Stimulated activated CD8-positive, alpha-beta memory T cell treated with anti-CD3 and anti-CD28 coated beads, Interleukin-2, amount 100 ng/mL, for 48 hours (primary cell): ENCODE results near the gene EVA1C.
"Not testable (repeated sequence)": the region's sequence is repeated elsewhere in the genome, so short reads cannot be mapped to it uniquely, and the experiment has no call there.

Source experiments
- DNase-seq, 2 donors: peaks; one replicate each; pipeline ENCODE4 v3.0.0-alpha.2; 2020; ENCODE audit warnings: low read depth in 2 of 2

Gene EVA1C

DNA sequence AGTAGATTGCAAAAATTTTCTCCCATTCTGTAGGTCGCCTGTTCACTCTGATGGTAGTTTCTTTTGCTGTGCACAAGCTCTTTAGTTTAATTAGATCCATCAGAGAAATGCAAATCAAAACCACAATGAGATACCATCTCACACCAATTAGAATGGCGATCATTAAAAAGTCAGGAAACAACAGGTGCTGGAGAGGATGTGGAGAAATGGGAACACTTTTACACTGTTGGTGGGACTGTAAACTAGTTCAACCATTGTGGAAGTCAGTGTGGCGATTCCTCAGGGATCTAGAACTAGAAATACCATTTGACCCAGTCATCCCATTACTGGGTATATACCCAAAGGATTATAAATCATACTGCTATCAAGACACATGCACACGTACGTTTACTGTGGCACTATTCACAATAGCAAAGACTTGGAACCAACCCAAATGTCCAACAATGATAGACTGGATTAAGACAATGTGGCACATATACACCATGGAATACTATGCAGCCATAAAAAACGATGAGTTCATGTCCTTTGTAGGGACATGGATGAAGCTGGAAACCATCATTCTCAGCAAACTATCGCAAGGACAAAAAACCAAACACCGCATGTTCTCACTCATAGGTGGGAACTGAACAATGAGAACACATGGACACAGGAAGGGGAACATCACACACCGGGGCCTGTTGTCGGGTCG, 21.8 kb upstream of the EVA1C start:
- DNase-seq = not testable (repeated sequence)

DNA sequence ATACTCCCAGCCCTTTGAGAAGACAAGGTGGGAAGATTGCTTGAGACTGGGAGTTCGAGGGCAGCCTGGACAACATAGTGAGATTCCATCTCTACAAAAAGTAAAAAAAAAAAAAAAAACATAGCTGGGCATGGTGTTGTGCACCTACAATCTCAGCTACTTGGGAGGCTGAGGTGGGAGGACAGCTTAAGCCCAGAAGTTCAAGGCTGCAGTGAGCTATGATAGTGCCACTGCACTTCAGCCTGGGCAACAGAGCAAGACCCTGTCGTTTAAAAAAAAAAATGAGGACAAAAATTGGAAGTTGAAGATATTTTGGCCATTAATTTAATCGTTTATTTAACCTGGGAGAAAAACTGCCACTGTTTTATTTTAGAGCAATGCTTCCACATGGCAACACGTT, 20.8 kb upstream of the EVA1C start:
- DNase-seq = no peak

DNA sequence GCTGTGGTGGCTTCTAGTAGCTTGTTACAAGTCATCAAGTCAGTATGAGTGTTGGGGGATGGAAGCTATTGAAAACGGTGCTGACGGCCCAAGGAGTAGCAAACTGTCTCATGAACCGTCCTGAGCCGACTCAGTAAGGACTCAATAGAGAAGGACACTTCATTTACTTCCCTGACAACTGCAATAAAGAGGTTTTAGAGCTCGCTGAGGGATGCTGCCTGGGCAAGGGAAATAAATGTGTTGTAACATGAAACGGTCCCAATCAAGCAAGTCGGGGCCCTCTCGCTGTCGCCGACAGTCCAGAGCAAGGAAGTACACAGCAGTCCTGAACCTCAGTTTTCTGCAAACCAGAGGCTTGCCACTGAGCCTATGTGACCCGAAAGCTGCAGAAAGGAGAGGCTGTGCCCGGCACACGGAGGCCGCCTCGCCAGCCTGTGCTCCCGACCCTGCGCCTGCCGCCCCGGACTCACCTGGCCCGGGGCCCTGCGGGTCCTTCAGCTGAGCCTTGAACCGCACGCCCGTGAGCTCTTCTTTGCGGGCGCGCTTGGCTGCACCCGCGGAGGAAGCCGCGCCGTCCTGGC, 20.1 kb upstream of the EVA1C start:
- no peak for DNase-seq

DNA sequence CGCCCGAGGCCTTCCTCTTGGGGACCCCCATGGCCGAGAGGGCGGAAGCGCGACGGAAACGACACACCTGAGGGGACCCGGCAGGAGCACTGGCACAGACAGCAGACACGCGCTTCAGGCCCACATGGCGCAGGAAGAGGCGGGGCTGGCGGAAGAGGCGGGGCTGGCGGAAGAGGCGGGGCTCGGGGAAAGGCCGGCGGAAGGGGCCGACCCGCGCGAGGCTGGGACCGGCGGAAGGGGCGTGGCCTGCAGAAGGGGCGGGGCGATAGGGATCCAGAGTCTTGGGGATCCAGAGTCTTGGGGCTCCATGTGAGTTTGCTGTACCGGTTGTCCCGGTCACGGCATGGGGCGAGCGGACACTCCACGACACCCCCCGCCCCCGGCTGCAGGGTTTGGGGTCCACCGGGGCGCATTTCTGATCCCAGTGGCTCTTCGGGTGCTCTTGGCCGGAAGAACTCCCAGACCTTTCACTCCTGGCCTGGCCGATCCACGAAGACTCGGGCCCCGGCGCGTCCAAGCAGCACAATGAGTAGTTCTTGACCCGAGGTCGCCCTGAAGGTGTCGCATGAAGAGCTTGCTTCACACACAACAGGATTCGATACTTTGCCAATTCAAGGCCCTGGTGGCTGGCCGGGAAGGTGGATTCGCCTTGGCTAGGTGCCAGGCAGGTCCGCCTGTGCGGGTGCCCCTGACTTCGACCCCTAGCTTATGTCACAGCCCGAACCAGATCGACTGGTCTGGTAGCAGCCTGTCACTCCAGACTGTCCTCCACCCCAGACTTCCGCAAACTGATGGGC, 19.4 kb upstream of the EVA1C start, which contains the start of gene URB1:
Gene URB1, minus strand, starts transcription at position 133 of the 797 bp plus-strand sequence. Its CDS starts 102 bp downstream, at position 31.
- peak; percentile 94 for DNase-seq

DNA sequence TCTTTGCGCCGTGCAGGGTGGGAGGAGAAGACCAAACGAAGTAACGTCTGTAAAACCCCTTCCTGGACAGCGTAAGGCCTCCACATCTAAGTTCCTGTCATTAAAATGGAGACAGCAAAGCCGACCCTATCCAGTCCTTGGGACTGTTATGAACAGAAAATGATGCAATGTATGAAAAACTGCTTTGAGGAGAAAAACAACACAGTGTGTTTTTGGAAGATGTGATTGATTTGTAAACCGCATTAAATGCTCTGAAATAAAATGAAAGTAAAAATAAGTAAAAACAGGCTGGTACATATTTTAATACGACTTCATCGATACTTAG, 18.9 kb upstream of the EVA1C start:
- no peak for DNase-seq

DNA sequence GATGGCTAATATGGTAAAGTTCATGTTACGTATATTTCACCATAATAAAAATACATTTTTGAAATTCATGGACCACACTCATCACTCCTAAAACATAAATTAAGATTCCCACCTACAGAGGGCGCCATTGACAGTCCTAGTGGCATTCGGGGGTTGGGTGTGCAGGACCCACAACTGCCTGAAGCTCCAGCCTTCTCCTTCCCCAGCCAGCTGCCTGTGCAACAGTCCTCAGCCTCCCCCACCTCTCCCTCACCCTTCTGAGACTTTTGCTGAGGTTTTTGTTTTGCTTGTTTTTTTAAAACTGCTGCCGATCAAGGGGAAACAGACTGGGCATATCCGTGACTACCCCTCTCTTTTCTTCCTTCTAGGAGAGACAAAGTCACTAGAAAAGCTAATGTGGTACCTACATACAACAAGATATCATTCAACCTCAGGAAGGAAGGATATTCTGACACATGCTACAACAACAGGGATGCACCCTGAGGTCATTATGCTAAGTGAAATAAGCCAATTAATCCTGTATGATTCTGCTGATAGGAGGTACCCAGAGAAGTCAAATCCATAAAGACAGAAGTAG, 9.2 kb upstream of the EVA1C start:
- DNase-seq = peak in 1 of 2 donors; percentile 22

DNA sequence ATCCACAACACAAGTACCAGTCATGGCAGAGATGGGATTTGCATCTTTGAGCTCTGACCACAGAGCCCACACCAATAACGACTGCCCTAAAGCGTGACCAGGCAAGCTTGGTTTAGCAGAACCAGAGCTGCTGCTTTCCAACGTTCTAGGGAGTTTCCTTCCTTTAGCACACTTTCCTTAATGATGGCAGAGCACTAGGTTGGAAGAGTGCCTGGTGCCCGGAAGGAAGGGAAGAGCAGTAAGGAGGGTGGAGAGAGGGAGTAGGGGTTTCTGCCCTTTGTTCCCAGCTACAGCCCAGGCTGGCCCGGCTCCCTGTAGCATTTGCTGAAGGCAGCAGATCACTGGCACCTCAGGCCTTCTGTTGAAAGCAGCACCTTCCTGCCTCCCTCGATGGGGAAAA, 6.1 kb upstream of the EVA1C start:
- no peak for DNase-seq

DNA sequence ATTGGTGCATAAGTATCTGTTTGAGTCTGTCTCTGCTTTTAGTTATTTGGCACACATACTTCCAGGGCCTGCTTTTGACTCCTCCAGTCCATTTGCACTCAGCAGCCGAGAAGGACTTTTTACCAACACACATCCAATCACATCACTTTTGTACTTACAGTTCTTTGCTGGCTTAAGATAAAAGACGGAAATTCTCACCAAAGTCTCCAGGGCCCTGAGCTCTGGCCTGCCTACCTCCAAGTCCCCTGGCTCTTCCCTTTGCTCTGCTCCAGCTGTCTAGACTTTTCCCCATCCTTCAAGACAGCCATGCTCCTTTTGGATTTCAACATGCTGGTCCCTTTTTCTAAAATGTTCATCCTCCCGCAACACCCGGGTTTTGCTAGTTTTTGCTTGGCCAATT, 2.2 kb upstream of the EVA1C start:
- no peak for DNase-seq

DNA sequence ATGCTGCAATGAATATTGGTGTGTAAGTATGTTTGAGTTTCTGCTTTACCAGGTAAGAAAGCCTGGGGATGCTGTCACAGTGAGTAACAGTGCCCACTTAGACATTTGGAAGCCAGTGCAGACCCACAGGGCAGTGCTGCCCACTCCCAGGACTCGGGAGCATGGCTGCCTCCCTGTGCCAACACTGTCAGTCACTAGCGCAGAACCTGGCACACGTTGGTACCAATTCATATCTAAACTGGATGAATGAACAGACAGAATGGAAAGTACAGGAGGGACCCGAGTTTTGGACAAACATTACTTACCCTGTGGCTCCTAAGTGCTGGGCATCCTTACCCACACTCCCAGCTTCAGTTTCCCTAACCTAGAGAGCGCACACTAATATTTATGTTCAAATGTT, 1.6 kb upstream of the EVA1C start:
- DNase-seq = no peak

DNA sequence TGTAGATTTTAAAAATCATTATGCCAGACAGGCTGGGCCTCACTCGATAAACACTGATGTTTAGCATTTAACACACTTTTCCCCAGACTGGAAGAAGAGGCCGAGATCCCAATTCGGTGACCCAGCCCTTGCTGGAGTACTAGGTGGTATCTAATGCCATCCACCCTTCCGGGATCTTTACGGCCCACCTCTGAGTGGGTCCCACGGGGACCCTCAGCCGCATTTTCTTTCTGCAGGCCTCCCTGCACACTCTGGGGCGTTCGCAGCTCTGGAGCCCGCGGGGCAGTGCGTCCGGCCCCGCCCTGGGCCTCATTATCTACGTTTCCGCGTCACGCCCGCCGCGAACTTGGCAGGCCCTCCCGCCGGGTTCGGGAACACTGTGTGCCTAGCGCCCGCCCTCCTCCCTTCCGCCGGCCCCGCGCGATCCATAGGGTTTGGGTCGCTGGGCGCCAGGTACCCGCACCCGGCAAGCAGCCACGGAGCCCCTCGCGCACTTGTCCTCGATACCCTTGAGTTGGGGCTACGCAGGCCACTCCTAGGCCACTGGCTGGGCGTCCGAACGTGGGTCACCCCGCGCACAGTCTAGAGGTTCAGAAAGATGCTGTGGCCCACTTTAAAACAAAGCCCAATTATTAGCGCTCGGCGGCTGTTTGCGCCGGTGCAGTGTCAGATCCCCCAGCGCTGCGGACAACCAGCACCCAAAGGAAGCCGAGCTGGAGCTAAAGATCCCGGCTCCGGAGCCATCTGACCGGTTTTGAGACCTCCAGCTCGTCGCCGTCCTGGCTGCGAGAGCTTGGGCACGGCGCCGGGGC, 950 bp upstream of the EVA1C start:
- peak; percentile 58 to 60 for DNase-seq

DNA sequence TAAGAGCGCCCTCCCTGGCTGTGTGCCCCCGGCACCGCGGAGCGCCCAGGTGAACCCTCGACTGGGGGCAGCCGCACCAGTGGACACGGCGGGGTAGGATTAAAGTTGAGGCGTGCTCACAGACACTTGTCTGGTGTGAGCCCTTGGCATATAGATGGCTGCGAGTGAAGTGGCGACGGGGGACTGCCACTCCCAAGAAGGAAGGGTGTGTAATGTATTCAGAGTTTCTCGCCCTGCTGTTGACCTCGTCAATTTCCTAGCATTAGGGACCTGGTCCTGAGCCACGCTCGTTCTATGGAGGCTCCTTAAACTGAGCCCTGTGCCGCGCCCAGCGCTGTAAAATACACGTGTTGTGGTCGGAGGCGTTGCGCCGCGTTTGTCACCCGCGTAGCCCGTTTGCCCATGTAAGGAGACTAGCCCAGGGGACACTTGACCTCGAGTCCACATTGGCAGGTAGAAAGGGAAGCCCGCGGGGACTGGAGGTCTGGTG, 554 bp downstream of the EVA1C start:
- no peak for DNase-seq

DNA sequence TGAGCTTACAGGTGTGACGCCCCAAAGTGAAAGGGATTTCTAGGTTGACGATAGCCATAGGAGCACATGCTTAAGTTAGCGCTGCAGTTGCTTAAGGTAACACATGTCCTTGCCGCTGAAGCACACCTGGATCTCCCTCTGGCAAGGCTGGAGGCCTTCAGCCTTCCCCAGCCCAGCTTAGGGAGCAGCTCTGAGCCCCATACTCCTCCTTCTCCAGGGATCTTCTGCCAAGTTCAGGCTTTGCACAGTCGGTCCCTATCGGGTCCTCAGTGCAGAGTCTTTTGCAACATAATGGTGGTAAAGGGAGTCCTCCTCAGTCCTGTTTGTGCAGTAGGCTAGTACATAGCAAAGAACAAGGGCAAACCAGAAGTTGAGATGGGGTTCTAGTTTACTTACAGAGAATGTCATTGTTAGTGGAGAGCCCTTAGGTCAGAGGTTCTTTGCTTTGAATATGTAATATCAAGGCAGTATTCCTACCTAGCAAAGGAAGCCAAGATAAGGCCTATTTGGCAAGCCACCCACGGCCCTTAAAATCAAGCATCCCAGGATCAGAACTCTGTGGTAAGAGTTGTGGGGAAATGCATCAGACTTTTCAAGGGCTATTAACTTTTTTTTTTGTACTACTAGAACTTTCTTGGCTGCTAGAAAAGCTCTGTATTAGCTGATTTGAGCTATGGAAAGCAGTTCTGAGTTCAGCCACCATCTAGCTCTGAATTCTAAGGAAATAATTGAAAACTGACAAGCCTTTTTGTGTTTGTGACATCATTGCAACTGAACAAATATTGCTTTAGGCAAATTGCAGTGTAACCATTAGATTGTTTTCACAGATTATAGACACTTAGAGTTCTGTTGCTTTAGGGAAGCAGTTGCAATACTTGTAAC, 1.4 kb downstream of the EVA1C start:
- DNase-seq = no peak

DNA sequence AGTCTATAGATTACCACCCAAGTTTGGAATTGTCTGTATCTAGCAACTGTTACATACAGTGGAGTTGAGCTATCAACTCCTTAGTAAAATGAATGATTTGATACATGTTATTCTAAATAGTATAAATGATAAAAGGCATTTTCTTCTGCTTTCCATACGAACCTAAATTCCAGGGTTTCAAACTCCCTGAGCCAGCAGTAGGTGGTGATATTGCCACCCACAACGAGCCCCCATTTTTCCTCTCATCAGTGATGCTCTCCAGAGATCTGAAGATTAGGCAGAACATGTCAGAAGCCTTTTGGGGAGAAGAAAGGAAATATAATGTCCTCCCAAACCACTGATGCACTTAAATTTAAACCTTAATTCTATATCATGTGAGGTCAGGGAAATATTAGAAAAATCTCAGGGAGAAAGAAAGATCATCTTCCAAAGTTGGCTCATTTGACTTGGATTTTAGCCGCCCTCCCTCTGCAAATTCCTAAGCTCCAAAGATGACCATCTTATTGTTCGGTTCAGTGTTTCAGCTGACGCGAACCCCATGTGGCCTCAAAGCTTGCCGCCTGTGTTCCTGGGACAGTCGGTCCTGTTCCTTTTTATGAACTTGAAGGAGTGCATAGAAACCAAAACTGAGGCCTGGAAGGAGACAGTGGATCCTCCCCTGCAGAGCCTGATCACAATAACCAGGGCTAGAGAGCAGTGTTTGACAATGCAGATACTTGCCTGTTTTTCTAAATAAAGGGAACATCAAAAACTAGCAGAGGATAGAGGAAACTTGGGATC, 2.3 kb downstream of the EVA1C start:
- DNase-seq = no peak

DNA sequence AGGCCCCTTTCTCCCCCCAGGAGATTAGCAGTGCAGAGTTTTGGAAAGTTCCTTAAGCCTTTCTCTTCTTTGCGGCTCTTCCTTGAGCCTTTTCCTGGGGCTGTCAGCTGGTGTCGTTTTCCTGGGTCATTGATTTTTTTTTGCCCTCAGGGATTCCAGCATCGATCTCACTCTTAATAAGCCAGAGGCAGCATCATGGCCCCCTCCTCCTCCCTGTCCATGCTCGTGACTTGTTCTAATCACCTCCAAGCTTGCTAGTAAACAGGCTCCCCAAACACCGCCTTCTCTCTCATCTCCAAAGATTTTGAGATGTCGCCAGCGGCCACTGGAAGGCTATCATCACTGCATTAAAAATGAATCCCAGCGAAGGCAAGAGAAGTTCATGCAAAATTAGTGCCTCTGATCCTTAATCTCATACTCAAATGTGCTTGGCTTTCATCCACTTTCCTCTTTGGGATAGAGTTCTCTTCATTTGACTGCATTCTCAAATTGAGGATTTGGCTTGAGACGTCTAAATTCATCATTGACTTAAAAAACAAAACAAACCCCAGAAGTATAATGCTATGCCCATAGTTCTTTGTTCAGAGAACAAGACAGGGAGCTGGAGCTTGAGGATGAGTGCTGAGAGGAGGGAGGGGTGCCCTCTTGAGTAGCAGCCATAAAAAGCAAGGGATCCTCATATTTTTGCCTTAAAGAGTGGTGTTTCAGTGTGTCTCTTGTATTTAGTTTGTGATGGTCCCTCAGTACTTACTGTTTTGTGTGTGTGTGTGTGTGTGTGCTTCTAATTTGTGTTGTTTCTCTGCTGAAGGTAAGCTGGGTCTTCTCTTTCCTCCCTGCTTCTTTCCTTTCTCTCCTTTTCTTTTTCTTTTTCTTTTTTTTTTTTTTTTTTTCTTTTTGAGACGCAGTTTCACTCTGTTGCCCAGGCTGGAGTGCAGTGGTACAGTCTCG, 3.2 kb downstream of the EVA1C start:
- no peak for DNase-seq

DNA sequence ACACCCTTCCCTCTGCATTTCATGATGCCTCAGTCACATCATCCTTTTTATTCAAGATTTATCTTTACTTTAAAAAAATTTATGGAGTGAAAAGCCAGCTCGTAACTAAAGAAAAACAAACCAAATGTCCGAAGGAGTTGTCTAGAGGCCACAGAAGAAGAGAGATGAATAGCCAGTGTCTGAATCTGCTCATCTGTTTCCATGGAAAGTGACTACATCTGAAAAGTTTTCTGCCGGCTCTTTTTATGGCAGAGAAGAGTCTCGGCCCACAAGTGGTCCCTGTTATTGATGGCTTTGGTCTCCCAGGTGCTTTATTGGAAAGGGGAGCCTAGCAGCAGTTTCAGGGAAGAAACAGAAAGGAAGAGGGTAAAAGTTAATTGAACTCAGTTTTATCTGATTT, 5.6 kb downstream of the EVA1C start:
- no peak for DNase-seq

DNA sequence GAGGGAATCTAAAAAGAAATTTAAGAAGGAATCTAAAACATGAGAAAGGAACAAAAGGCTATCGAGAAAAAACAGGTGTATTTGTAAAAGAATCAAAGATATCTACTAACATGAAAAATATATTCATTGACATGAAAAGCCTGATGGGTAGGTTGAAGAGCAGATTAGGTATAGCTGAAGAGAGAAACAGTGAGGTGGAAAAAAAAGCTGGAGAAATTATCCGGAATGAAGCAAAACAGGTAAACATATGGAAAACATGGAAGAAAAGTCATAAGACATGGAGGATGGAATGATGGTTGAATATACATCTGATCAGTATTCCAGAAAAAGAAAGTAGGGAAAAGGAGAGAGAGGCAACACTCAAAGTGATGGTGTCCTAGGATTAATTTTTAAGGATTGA, 9.6 kb downstream of the EVA1C start:
- DNase-seq = no peak

DNA sequence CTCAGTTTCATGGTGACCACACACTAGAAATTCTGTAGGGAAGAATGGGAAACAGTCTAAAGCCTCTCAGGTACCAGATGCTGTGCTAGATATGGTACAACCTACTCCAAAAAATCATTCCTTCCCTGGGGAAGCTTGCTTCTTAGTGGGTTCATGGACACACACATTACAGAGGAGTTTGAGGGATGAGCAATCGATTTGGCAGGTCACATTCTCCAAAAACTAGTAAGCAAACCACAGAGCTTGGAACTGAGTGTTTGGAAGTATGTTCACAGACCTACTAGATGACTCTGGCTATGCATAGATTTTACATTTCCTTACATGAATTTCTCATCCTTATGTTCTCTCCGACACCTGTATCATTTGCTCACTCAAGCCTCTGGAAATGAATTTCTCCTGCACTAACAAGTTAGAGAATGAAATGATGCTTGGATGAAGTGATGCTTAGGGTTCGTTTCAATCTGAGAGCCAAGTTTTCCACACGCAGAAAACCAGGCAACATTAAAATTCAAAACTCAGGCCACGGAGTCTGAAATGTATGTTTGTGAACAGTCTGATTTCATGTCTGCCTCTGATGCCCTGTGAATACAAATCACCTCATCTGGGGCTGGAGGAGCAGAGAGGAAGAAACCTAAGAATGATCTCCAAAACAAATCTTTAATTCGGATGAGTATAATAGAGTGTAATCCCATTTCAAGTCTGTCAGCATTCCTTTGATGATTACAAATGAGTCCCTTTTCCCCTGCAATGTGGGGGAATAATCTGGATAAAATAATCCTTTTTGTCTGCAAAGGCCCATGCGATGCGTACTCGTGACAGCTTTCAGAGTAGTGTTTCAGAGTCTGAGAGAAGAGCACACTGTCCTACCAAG, 11.0 kb downstream of the EVA1C start:
- DNase-seq = no peak

DNA sequence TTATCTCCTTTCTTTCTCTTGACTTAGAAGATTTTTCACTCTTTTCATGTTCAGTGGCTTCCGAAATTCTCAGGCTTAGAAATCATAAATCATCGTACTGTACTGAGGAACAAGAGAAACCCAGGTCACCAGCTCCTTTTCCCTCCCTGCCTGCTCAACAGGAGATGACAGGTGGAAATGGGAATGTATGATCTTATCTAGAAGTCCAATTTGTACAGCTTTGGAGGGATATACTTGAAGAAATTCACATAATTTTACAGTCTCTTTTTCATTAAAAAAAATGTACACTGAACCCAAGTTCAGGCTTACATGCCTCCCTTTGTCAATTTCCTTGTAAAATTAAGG, 11.7 kb downstream of the EVA1C start:
- DNase-seq = no peak
